Endothelial cell of umbilical vein (primary cell): Measurements from ENCODE around the gene JAZF1. TPM values are rescaled to one million over a fixed set of nuclear protein-coding genes. Genes with fewer than 3 reads are reported as not detected.

ENCODE experiments used
- BruUV-seq: library from RNA; stranded (reverse); fragments of 400-500 nt; replicated peaks from 2 replicates; lab custom pipeline; 2021; lab: Mats Ljungman, UMichigan
- CTCF ChIA-PET: fragments of 300-600, 350-600 bp; sonication (Branson Sonifier 250); formaldehyde crosslinking; loops from one replicate; lab custom pipeline; 2021; ENCODE audit warnings: antibody characterized with exemption, inconsistent platforms; lab: Charles Lee
- POLR2A ChIA-PET: fragments of 300-600, 350-600 bp; sonication (Branson Sonifier 250); formaldehyde crosslinking; loops from one replicate; lab custom pipeline; 2021; ENCODE audit warnings: antibody characterized with exemption, inconsistent platforms; lab: Charles Lee
- DNase-seq: peaks from one replicate; pipeline ENCODE4 v3.0.0-alpha.2; 2011; ENCODE audit warnings: low read depth, low spot score
- FAIRE-seq: peaks from 2 replicates; lab custom pipeline; 2011; peaks lifted over from hg19 to GRCh38; lab: Jason Lieb, UNC
- H2AFZ ChIP-seq: 2 replicates; pipeline ENCODE4 v1.6.0; 2012; ENCODE audit warnings: low read depth, low read length, control low read depth, inconsistent platforms
- H3K27ac ChIP-seq: 2 replicates; pipeline ENCODE4 v1.5.1; 2011; ENCODE audit warnings: low read depth, mild to moderate bottlenecking, control low read depth, low read length, moderate library complexity; ENCODE audit not compliant: insufficient read depth
- H3K27me3 ChIP-seq, 2 experiments: 2 replicates each; pipeline versions ENCODE4 v1.6.0 to v1.6.1; 2011; ENCODE audit warnings: low read length in 2 of 2, mixed read lengths in 1 of 2; ENCODE audit not compliant: control insufficient read depth in 2 of 2, insufficient read depth in 2 of 2
- H3K36me3 ChIP-seq, 2 experiments: 2 replicates in 1 of 2; 3 replicates in 1 of 2; pipeline ENCODE4 v1.5.1; 2011; ENCODE audit warnings: low read length in 2 of 2, mild to moderate bottlenecking in 1 of 2, moderate library complexity in 1 of 2; ENCODE audit not compliant: control insufficient read depth in 2 of 2, insufficient read depth in 2 of 2; ENCODE audit errors: extremely low read depth in 1 of 2
- H3K4me1 ChIP-seq: 3 replicates; pipeline ENCODE4 v1.5.1; 2011; ENCODE audit warnings: mild to moderate bottlenecking, low read length; ENCODE audit not compliant: control insufficient read depth, insufficient read depth; ENCODE audit errors: extremely low read depth
- H3K4me2 ChIP-seq: 2 replicates; pipeline ENCODE4 v1.6.1; 2011; ENCODE audit warnings: low read length, control low read depth, mixed read lengths; ENCODE audit not compliant: insufficient read depth
- H3K4me3 ChIP-seq, 3 experiments: fragments of 200-600 bp in 1 of 3; sonication (generic), shearing (Covaris generic) in 1 of 3; replicated peaks in 1 of 3; 2 replicates each; pipeline ENCODE4 v1.5.1; 2011 to 2016; ENCODE audit warnings: control low read depth in 3 of 3, low read length in 3 of 3, mild to moderate bottlenecking in 2 of 3, inconsistent platforms in 1 of 3, low read depth in 1 of 3, moderate library complexity in 1 of 3; ENCODE audit not compliant: insufficient read depth in 1 of 3
- H3K79me2 ChIP-seq: 2 replicates; pipeline ENCODE4 v1.6.0; 2012; ENCODE audit warnings: low read length, inconsistent platforms; ENCODE audit not compliant: control insufficient read depth, insufficient read depth
- H3K9ac ChIP-seq: replicated peaks from 2 replicates; pipeline ENCODE3; 2011; ENCODE audit warnings: low read length, control low read depth; ENCODE audit not compliant: insufficient read depth; ENCODE audit errors: extremely low read depth
- H3K9me1 ChIP-seq: replicated peaks from 3 replicates; pipeline ENCODE4 v1.6.0; 2011; ENCODE audit warnings: mild to moderate bottlenecking, low read length; ENCODE audit not compliant: control insufficient read depth, insufficient read depth; ENCODE audit errors: extremely low read depth
- H3K9me3 ChIP-seq: replicated peaks from 2 replicates; pipeline ENCODE4 v1.5.1; 2012; ENCODE audit warnings: low read length, inconsistent platforms; ENCODE audit not compliant: control insufficient read depth, insufficient read depth
- H4K20me1 ChIP-seq: replicated peaks from 2 replicates; pipeline ENCODE3; 2011; ENCODE audit warnings: mild to moderate bottlenecking, low read length; ENCODE audit not compliant: control insufficient read depth, insufficient read depth; ENCODE audit errors: extremely low read depth
- EZH2 ChIP-seq: IDR thresholded peaks from 2 replicates; pipeline ENCODE4 v1.6.1; 2012; ENCODE audit warnings: borderline replicate concordance, low read depth, mild to moderate bottlenecking, moderate library complexity, low read length, inconsistent platforms; ENCODE audit not compliant: severe bottlenecking
- FOS ChIP-seq: IDR thresholded peaks from 2 replicates; pipeline ENCODE4 v1.6.1; 2011; ENCODE audit warnings: mild to moderate bottlenecking, low read length, moderate library complexity, borderline replicate concordance; ENCODE audit not compliant: insufficient read depth
- GATA2 ChIP-seq: IDR thresholded peaks from 2 replicates; pipeline ENCODE4 v1.7.0; 2011; ENCODE audit warnings: low read depth, mild to moderate bottlenecking, moderate library complexity, mixed read lengths, low read length; ENCODE audit not compliant: insufficient read length, insufficient read depth
- JUN ChIP-seq: IDR thresholded peaks from 2 replicates; pipeline ENCODE4 v1.6.1; 2011; ENCODE audit warnings: borderline replicate concordance, low read depth; ENCODE audit not compliant: insufficient read length, insufficient read depth
- MYC ChIP-seq: IDR thresholded peaks from one replicate; pipeline ENCODE4 v1.6.1; 2011; ENCODE audit warnings: mild to moderate bottlenecking, low read depth, low read length
- POLR2A ChIP-seq: IDR thresholded peaks from 2 replicates; pipeline ENCODE4 v1.6.1; 2012; ENCODE audit warnings: low read depth, mild to moderate bottlenecking, control low read depth, low read length
- POLR2AphosphoS5 ChIP-seq: IDR thresholded peaks from 2 replicates; pipeline ENCODE4 v1.6.1; 2012; ENCODE audit warnings: low read depth, mild to moderate bottlenecking, control low read depth, low read length, moderate library complexity; ENCODE audit not compliant: insufficient read depth
- dilution Hi-C: fragments of 300-500 bp; cut with MboI; formaldehyde crosslinking; loops from one replicate; pipeline ENCODE4 v1.15.0; 2019; ENCODE audit warnings: low sequenced_read_pairs; ENCODE audit not compliant: extremely low pct_ligation_motif_present
- intact Hi-C: fragments of 100-400 bp; cut with micrococcal nuclease; formaldehyde crosslinking; loops from one replicate; pipeline ENCODE4 v1.10.0; 2022
- polyA plus RNA-seq, 4 experiments: library from polyadenylated mRNA; depleted of rRNA in 3 of 4; stranded (reverse) in 3 of 4; unstranded in 1 of 4; fragments of >200 nt; gene quantifications; 2 replicates each; pipeline versions ENCODE4 v1.2.1 to v1.2.3, GENCODE V29; 2011 to 2012; ENCODE audit warnings: missing spikeins in 1 of 4
- total RNA-seq: library from RNA; stranded (reverse); gene quantifications from 2 replicates; pipeline ENCODE4 v1.2.3, GENCODE V29; 2021
- TF ChIP-seq, protein P1 (sequence below): IDR thresholded peaks from 2 replicates; pipeline ENCODE4 v1.6.1; 2011; ENCODE audit not compliant: insufficient read depth, insufficient read length
- TF ChIP-seq, protein P2 (sequence below), 2 donors: IDR thresholded peaks; 1 replicate in 1 of 2; 2 replicates in 1 of 2; pipeline ENCODE4 v1.5.1; 2011; ENCODE audit warnings: low read length in 2 of 2, mild to moderate bottlenecking in 2 of 2, moderate library complexity in 2 of 2, control low read depth in 1 of 2, inconsistent platforms in 1 of 2, low read depth in 1 of 2; ENCODE audit not compliant: insufficient read depth in 1 of 2; ENCODE audit errors: extremely low read depth in 1 of 2

The JAZF1 gene
- total and polyA plus RNA-seq, 2 donors (not counting 3 experiments of a cell fraction or from before 2014, with no cell fraction given): 2.5 to 16.9 TPM

DNA sequence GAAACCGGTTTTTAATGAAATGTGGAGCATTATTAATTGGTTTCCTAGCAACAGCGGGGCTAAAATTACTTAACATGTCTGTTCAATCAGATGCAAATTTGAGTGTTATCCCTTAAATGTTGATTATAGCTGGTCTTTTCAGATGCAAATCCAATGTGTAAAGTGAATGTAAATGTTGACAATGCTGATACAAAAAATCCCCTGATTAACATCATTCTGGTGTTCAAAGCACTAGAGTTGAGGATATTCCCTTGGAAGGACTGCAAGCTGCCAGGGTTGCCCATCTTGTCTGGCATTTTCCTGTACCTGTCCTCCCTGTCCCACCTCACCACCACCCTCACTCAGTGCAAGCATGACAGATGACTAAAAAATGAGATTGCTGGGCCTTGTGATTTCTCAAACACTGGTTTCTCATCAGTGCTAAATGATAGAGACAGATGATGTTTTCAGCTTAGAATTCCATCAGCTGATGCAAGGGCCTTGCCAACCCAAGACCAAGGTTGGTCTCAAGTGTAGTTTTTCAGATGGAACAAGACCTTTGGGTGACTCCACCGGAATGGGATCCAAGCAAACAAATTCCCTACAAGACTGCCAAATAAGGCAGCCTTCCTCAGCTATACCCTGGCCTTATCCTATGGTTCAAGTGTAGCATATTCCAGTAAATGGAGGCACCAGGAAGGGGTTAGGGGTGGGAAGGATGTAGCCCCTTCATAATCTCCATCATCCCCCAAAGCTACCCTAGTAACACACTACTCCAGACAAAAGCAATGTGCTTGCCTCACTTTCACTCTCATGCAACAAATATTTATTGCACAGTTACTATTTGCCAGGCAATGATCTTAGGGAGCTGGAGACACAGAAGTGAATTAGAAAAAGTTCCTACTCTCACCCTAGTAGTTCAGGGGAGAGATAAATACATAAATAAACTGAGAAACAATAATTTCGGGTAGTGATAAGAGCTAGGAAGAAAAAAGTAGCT is 54.9 kb downstream of the JAZF1 start:
- H3K27ac ChIP-seq: no peak overlapping the region
- H3K9me1 ChIP-seq: no peaks in the 10 kb centered on the region
- peaks cover 3% of the 10 kb centered on the region for H3K79me2 ChIP-seq
- H3K27me3 ChIP-seq: no peaks in the 10 kb centered on the region
- ChIA-PET CTCF (interaction anchor here (0.7 to 1.3 kb wide), 4 partner anchors 12 to 171 kb away, joined by 3 to 4 read pairs (median 4); no protein-coding TSS in a partner anchor), POLR2A (interaction anchor here (0.7 kb wide), 1 partner anchor 8 kb away, joined by 7 read pairs; no protein-coding TSS in a partner anchor)
- dilution Hi-C loops: no loop called here
- H2AFZ ChIP-seq: no peak overlapping the region
- H3K4me2 ChIP-seq: no peak overlapping the region
- H3K9me3 ChIP-seq: no peaks in the 10 kb centered on the region
- FAIRE-seq: no peak
- TF ChIP-seq, protein P1, sequence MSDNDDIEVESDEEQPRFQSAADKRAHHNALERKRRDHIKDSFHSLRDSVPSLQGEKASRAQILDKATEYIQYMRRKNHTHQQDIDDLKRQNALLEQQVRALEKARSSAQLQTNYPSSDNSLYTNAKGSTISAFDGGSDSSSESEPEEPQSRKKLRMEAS: no peak
- no peak for TF ChIP-seq POLR2AphosphoS5
- no peak for TF ChIP-seq JUN
- TF ChIP-seq, protein P2, sequence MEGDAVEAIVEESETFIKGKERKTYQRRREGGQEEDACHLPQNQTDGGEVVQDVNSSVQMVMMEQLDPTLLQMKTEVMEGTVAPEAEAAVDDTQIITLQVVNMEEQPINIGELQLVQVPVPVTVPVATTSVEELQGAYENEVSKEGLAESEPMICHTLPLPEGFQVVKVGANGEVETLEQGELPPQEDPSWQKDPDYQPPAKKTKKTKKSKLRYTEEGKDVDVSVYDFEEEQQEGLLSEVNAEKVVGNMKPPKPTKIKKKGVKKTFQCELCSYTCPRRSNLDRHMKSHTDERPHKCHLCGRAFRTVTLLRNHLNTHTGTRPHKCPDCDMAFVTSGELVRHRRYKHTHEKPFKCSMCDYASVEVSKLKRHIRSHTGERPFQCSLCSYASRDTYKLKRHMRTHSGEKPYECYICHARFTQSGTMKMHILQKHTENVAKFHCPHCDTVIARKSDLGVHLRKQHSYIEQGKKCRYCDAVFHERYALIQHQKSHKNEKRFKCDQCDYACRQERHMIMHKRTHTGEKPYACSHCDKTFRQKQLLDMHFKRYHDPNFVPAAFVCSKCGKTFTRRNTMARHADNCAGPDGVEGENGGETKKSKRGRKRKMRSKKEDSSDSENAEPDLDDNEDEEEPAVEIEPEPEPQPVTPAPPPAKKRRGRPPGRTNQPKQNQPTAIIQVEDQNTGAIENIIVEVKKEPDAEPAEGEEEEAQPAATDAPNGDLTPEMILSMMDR (IDR thresholded peaks at IDR 0.05; ENCODE audit: extremely low read depth in 1 of 2, insufficient read depth in 1 of 2, low read depth in 1 of 2, low read length in 2 of 2): no peak
- TF ChIP-seq EZH2: no peak
- TF ChIP-seq FOS: no peak
- TF ChIP-seq MYC: no peak
- no peak for TF ChIP-seq GATA2
- no peak for TF ChIP-seq POLR2A
- intact Hi-C loops: no loop called here
- no peak for DNase-seq
- no peak overlapping the region for H3K4me3 ChIP-seq
- no peaks in the 10 kb centered on the region for H4K20me1 ChIP-seq
- peaks cover 25% of the 10 kb centered on the region for H3K4me1 ChIP-seq
- H3K9ac ChIP-seq: no peak overlapping the region
- no TSS peak for BruUV-seq
- H3K36me3 ChIP-seq: no peaks in the 10 kb centered on the region
